Naive thymus-derived CD4-positive, alpha-beta T cell (primary cell): ENCODE measurements around the gene MIA2. TPM values are rescaled to one million over a fixed set of nuclear protein-coding genes. Genes with fewer than 3 reads are reported as not detected.
"Not testable (repeated sequence)": the region's sequence is repeated elsewhere in the genome, so short reads cannot be mapped to it uniquely, and the experiment has no call there.

Experiments
- ATAC-seq: fragments of 150-1000 bp; cut with Tn5 transposase; 2 replicates; pipeline ENCODE4 v1.10.0; 2021; ENCODE audit warnings: mild to moderate bottlenecking, moderate library complexity
- CTCF ChIA-PET: fragments of 350-600 bp; sonication (Branson Sonifier 250); formaldehyde crosslinking; loops from one replicate; lab custom pipeline; 2021; ENCODE audit warnings: antibody characterized with exemption; lab: Charles Lee
- POLR2A ChIA-PET: fragments of 350-600 bp; sonication (Branson Sonifier 250); formaldehyde crosslinking; loops from one replicate; lab custom pipeline; 2021; ENCODE audit warnings: antibody characterized with exemption, inconsistent platforms; lab: Charles Lee
- DNase-seq, 9 donors: peaks; one replicate each; pipeline versions ENCODE4 v3.0.0 to v3.0.0-alpha.2; 2020 to 2022; ENCODE audit warnings: mixed read lengths in 1 of 9
- H3K27ac ChIP-seq: one replicate; pipeline ENCODE4 v1.7.0; 2013; ENCODE audit warnings: mild to moderate bottlenecking, low read depth, low read length, moderate library complexity
- H3K27me3 ChIP-seq, 2 donors: one replicate each; pipeline ENCODE4 v1.7.0; 2013; ENCODE audit warnings: low read length in 2 of 2, mild to moderate bottlenecking in 2 of 2, moderate library complexity in 2 of 2; ENCODE audit not compliant: control insufficient read depth in 2 of 2, insufficient read depth in 2 of 2
- H3K36me3 ChIP-seq, 3 experiments: 1 replicate in 2 of 3; 2 replicates in 1 of 3; pipeline ENCODE4 v1.7.0; 2013; ENCODE audit warnings: low read length in 3 of 3, mild to moderate bottlenecking in 3 of 3, moderate library complexity in 1 of 3; ENCODE audit not compliant: insufficient read depth in 3 of 3, control insufficient read depth in 2 of 3
- H3K4me1 ChIP-seq, 2 donors: one replicate each; pipeline ENCODE4 v1.7.0; 2013; ENCODE audit warnings: low read length in 2 of 2, mild to moderate bottlenecking in 2 of 2, moderate library complexity in 1 of 2; ENCODE audit not compliant: control insufficient read depth in 2 of 2, insufficient read depth in 2 of 2
- H3K4me3 ChIP-seq: 2 replicates; pipeline ENCODE4 v1.7.0; 2013; ENCODE audit warnings: mild to moderate bottlenecking, low read length
- H3K9me3 ChIP-seq, 3 experiments: 1 replicate in 2 of 3; 2 replicates in 1 of 3; pipeline ENCODE4 v1.7.0; 2013; ENCODE audit warnings: low read length in 3 of 3; ENCODE audit not compliant: control insufficient read depth in 2 of 3
- H3K27ac Mint-ChIP-seq, 9 donors: one replicate each; pipeline ENCODE4 v1.8.0; 2020 to 2022; ENCODE audit warnings: mixed read lengths in 9 of 9, mild to moderate bottlenecking in 8 of 9, moderate library complexity in 5 of 9, inconsistent platforms in 2 of 9
- H3K27me3 Mint-ChIP-seq, 5 donors: one replicate each; pipeline ENCODE4 v1.8.0; 2021 to 2022; ENCODE audit warnings: mixed read lengths in 5 of 5, mild to moderate bottlenecking in 1 of 5
- H3K36me3 Mint-ChIP-seq, 5 donors: one replicate each; pipeline ENCODE4 v1.8.0; 2020 to 2022; ENCODE audit warnings: mixed read lengths in 5 of 5, mild to moderate bottlenecking in 3 of 5, inconsistent platforms in 1 of 5
- H3K4me1 Mint-ChIP-seq, 7 donors: one replicate each; pipeline ENCODE4 v1.8.0; 2020 to 2022; ENCODE audit warnings: mixed read lengths in 7 of 7, mild to moderate bottlenecking in 3 of 7, inconsistent platforms in 1 of 7
- H3K4me3 Mint-ChIP-seq, 10 donors: one replicate each; pipeline ENCODE4 v1.8.0; 2020 to 2022; ENCODE audit warnings: mild to moderate bottlenecking in 10 of 10, mixed read lengths in 10 of 10, moderate library complexity in 6 of 10, inconsistent platforms in 2 of 10
- H3K9me3 Mint-ChIP-seq, 11 donors: one replicate each; pipeline ENCODE4 v1.8.0; 2020 to 2022; ENCODE audit warnings: mixed read lengths in 11 of 11, mild to moderate bottlenecking in 4 of 11, inconsistent platforms in 1 of 11, moderate library complexity in 1 of 11
- intact Hi-C, 2 donors: fragments of 100-400 bp; cut with micrococcal nuclease; formaldehyde crosslinking; loops; one replicate each; pipeline ENCODE4 v1.15.1; 2023
- polyA plus RNA-seq, 2 donors: library from polyadenylated mRNA; unstranded; fragments of 300-500 nt; fragmentation: Illumina TruSeq; gene quantifications; one replicate each; pipeline ENCODE4 v1.2.3, GENCODE V29; 2021
- total RNA-seq, 6 experiments: library from RNA in 5 of 6; stranded (reverse) in 5 of 6; gene quantifications; 1 replicate in 5 of 6; 2 replicates in 1 of 6; pipeline ENCODE4 v1.2.3 and lab custom pipeline; 2021 to 2026

The MIA2 gene
- total and polyA plus RNA-seq, 7 experiments from 2014 or later, result 18.4 to 30.6 (median 26.1) TPM

DNA sequence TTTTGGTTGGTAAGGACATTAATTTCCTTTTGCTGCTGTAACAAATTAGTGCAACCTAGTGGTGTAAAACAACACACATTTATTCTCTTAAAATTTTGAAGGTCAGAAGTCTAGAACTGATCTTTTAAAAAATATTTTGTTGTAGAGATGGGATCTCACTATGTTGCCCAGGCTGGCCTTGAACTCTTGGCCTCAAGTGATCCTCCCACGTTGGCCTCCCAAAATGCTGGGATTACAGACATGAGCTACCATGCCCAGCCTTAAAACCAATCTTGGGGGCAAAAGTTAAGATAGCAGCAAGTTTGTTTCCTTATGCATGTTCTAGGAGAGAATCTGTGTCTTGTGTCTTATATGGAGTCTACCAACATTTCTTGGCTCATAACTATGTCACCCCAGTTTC, 55.8 kb downstream of the MIA2 start:
- POLR2A ChIA-PET, result no interaction called here

DNA sequence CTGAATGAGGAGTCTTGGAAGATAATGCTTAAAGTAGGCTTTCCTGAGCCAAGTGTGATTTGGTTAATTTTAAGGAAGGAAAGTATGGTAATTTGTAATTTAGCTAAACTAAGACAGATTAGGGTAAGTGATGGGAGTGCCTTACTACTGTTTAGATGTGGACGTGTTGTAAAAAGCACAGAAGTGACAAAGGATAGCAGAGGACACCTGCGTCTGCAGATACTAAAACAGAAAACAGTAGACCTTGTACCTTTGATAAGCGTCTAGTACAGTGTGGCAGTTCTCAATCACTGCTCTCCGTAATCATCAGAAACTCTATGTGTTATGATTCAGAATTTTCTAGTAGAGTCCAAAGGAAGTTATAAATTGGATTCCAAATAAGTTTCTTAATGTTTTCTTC, 58.0 kb downstream of the MIA2 start:
- Mint-ChIP-seq H3K9me3 (no peaks in the 10 kb centered on the region), H3K27ac (no peak overlapping the region), H3K4me3 (no peak overlapping the region), H3K36me3 (peaks cover 7 to 54% (median 35%) of the 10 kb centered on the region in 5 donors), H3K4me1 (peaks cover 6 to 7% (median 7%) of the 10 kb centered on the region in 7 donors), H3K27me3 (no peaks in the 10 kb centered on the region)
- intact Hi-C loops, result no loop called here
- H3K4me3 ChIP-seq, result no peak overlapping the region
- ChIA-PET POLR2A (no interaction called here), CTCF (interaction anchor here (0.5 to 0.6 kb wide), 2 partner anchors 66 to 1420 kb away, joined by 3 read pairs; no protein-coding TSS in a partner anchor)
- peaks cover 0 to 26% (median 18%) of the 10 kb centered on the region in 3 experiments for H3K36me3 ChIP-seq
- H3K9me3 ChIP-seq, result no peaks in the 10 kb centered on the region
- no peaks in the 10 kb centered on the region for H3K4me1 ChIP-seq
- H3K27me3 ChIP-seq, result no peaks in the 10 kb centered on the region
- H3K27ac ChIP-seq, result no peak overlapping the region
- DNase-seq, result no peak
- no peak for ATAC-seq

More for the DNA sequence above, 55.8 kb downstream of the MIA2 start:
- peak overlapping the region in 3 of 9 donors; percentile 31 to 54 (median 36) for H3K27ac Mint-ChIP-seq
- H3K27me3 Mint-ChIP-seq, result no peaks in the 10 kb centered on the region
- no peaks in the 10 kb centered on the region for H3K27me3 ChIP-seq
- peaks cover 0 to 12% (median 11%) of the 10 kb centered on the region in 3 experiments for H3K36me3 ChIP-seq
- no peak overlapping the region for H3K27ac ChIP-seq
- no peak overlapping the region for H3K4me3 ChIP-seq
- no peak overlapping the region for H3K4me3 Mint-ChIP-seq
- CTCF ChIA-PET, result interaction anchor here (1.7 kb wide), 1 partner anchor 18 kb away, joined by 4 read pairs; no protein-coding TSS in a partner anchor
- peaks cover 0 to 6% (median 0%) of the 10 kb centered on the region in 11 donors for H3K9me3 Mint-ChIP-seq
- peaks cover 6 to 9% (median 7%) of the 10 kb centered on the region in 7 donors for H3K4me1 Mint-ChIP-seq
- H3K36me3 Mint-ChIP-seq, result peaks cover 0 to 49% (median 29%) of the 10 kb centered on the region in 5 donors
- DNase-seq (no peak), ATAC-seq (no peak)
- intact Hi-C loops, result no loop called here
- H3K9me3 ChIP-seq, result no peaks in the 10 kb centered on the region
- H3K4me1 ChIP-seq, result no peaks in the 10 kb centered on the region

DNA sequence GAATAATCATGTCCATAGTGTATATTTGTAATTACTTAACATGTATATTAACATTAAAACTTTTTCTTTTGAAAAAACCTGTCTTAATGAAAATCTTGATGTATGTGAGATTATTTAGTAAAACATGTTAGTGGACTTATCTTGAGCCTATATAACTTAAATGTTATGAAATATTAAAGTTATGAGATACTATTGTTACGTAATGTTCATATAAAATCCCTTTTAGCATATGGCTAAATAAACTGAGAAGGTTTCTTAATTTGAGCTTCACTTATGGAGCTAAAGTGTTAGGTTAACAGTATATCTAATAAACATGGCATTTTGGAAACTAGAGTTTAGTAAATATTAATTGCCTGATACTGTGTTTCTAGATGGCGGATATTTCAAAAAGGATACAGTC, 59.9 kb downstream of the MIA2 start:
- Histone ChIP-seq H3K4me1 (no peaks in the 10 kb centered on the region), H3K27me3 (no peaks in the 10 kb centered on the region), H3K9me3 (no peaks in the 10 kb centered on the region), H3K27ac (no peak overlapping the region), H3K4me3 (no peak overlapping the region), H3K36me3 (peaks cover 0 to 33% (median 22%) of the 10 kb centered on the region in 3 experiments)
- POLR2A ChIA-PET, result no interaction called here
- Mint-ChIP-seq H3K36me3 (peaks cover 7 to 58% (median 41%) of the 10 kb centered on the region in 5 donors), H3K9me3 (no peaks in the 10 kb centered on the region), H3K27me3 (no peaks in the 10 kb centered on the region), H3K4me3 (no peak overlapping the region), H3K4me1 (peaks cover 6 to 12% (median 7%) of the 10 kb centered on the region in 7 donors), H3K27ac (no peak overlapping the region)
- no peak for DNase-seq
- no peak for ATAC-seq
- CTCF ChIA-PET, result no interaction called here
- intact Hi-C loops, result no loop called here

DNA sequence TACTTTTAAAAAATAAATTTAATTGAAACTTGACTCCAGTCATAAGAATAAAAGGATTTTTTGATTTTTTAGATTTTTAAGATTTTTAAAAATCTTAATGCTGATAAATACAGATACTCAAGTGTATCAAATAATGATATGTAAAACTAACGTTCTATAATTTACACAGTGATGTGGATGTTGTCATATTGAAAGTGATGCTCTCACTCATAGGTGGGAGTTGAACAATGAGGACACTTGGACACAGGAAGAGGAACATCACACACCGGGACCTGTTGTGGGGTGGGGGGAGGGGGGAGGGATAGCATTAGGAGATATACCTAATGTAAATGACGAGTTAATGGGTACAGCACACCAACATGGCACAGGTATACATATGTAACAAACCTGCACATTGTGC, 66.7 kb downstream of the MIA2 start:
- ATAC-seq, H3K4me1 ChIP-seq, H3K9me3 ChIP-seq, H3K27me3 Mint-ChIP-seq, H3K4me3 ChIP-seq, H3K27me3 ChIP-seq, H3K27ac Mint-ChIP-seq, H3K4me1 Mint-ChIP-seq, CTCF ChIA-PET, POLR2A ChIA-PET, H3K27ac ChIP-seq, DNase-seq, H3K9me3 Mint-ChIP-seq, H3K4me3 Mint-ChIP-seq: not testable (repeated sequence)
- peaks cover 10 to 36% (median 11%) of the 10 kb centered on the region in 3 experiments for H3K36me3 ChIP-seq
- H3K36me3 Mint-ChIP-seq, result peaks cover 7 to 62% (median 47%) of the 10 kb centered on the region in 5 donors
- intact Hi-C loops, result loop anchor here in 1 of 2 donors (5.0 kb wide), 1 partner anchor 33 kb away; no protein-coding TSS in a partner anchor

DNA sequence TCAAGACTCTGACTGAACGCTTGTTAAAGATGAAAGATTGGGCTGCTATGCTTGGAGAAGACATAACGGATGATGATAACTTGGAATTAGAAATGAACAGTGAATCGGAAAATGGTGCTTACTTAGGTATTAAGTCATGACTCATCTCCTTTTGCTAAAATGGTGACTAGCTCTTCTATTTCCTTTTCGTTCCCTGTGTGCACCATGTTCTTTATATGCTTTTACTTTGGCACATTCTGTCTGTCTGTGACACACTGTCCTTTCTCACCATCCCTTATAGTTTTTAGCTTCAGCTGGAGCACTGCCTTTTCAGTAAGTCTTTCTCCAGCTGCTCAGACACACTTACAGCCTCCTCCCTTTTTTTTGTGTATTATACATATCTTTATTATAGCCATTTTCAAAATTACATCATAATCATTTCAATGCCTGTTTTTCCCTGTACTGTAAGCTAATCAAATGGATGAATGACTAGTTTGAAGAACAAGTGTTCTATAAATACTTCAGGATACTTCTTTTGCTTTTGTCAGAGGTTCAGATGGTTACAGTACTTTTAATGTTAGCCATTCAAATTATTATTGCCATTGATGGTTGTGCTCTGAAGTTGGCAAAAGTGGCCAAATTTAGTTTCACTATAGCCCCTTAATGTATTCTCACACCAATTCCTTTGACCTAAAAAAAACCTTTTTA, 68.6 kb downstream of the MIA2 start:
- Histone ChIP-seq H3K4me1 (no peaks in the 10 kb centered on the region), H3K36me3 (peaks cover 10 to 23% (median 11%) of the 10 kb centered on the region in 3 experiments), H3K9me3 (no peaks in the 10 kb centered on the region), H3K27ac (no peak overlapping the region), H3K4me3 (no peak overlapping the region), H3K27me3 (no peaks in the 10 kb centered on the region)
- intact Hi-C loops, result loop anchor here in 1 of 2 donors (5.0 kb wide), 1 partner anchor 35 kb away; no protein-coding TSS in a partner anchor
- H3K4me3 Mint-ChIP-seq, result no peak overlapping the region
- DNase-seq (no peak), ATAC-seq (no peak)
- peaks cover 0 to 65% (median 51%) of the 10 kb centered on the region in 5 donors for H3K36me3 Mint-ChIP-seq
- ChIA-PET CTCF (no interaction called here), POLR2A (interaction anchor here (0.7 kb wide), 1 partner anchor 33 kb away, joined by 3 read pairs; no protein-coding TSS in a partner anchor)
- no peaks in the 10 kb centered on the region for H3K9me3 Mint-ChIP-seq
- H3K27me3 Mint-ChIP-seq, result no peaks in the 10 kb centered on the region
- H3K27ac Mint-ChIP-seq, result no peak overlapping the region
- peaks cover 0 to 5% (median 2%) of the 10 kb centered on the region in 7 donors for H3K4me1 Mint-ChIP-seq

DNA sequence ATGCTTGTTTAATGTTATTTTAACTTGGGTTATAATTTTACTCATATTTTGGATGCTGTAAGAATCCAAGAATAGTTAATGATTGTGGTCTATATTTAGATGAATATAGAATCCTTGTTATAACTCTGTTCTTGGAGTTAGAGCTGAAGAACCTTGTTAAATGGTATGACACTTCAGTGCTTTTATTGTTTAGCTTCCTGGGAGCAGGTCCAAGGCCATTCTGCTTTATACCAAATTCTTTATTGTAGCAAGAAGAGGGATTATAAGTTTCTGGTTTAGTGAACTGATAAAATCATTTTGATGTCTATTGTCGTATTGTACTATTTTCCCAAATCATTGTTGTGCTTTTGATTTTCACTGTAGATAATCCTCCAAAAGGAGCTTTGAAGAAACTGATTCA, 69.4 kb downstream of the MIA2 start:
- H3K4me1 ChIP-seq, result no peaks in the 10 kb centered on the region
- H3K36me3 Mint-ChIP-seq, result peaks cover 0 to 58% (median 44%) of the 10 kb centered on the region in 5 donors
- H3K9me3 ChIP-seq, result no peaks in the 10 kb centered on the region
- H3K4me1 Mint-ChIP-seq, result peaks cover 0 to 4% (median 1%) of the 10 kb centered on the region in 7 donors
- H3K27me3 ChIP-seq, result no peaks in the 10 kb centered on the region
- no peak for DNase-seq
- POLR2A ChIA-PET, result no interaction called here
- H3K4me3 Mint-ChIP-seq, result no peak overlapping the region
- peak overlapping the region in 1 of 9 donors; percentile 20 for H3K27ac Mint-ChIP-seq
- ATAC-seq, result no peak
- CTCF ChIA-PET, result no interaction called here
- peaks cover 6 to 17% (median 11%) of the 10 kb centered on the region in 3 experiments for H3K36me3 ChIP-seq
- no peaks in the 10 kb centered on the region for H3K9me3 Mint-ChIP-seq
- intact Hi-C loops, result loop anchor here in 1 of 2 donors (5.0 kb wide), 1 partner anchor 36 kb away; no protein-coding TSS in a partner anchor
- no peak overlapping the region for H3K27ac ChIP-seq
- H3K27me3 Mint-ChIP-seq, result no peaks in the 10 kb centered on the region
- H3K4me3 ChIP-seq, result no peak overlapping the region
